Neural cell (in vitro differentiated cells): ENCODE measurements around the gene EPHB3. TPM values are rescaled to one million over a fixed set of nuclear protein-coding genes. Genes with fewer than 3 reads are reported as not detected.

Experiments
- H2AFZ ChIP-seq: fragments of 200-600, 300-800 bp; sonication (generic), shearing (Covaris generic); 2 replicates; pipeline ENCODE4 v1.6.0; 2014; ENCODE audit warnings: low read depth, mild to moderate bottlenecking, antibody characterized with exemption, low read length, moderate library complexity
- H3F3A ChIP-seq: fragments of 200-600 bp; shearing (Covaris generic); 2 replicates; pipeline ENCODE4 v1.6.1; 2016; ENCODE audit warnings: mild to moderate bottlenecking, moderate library complexity, mixed read lengths, antibody characterized with exemption, low read length; ENCODE audit not compliant: insufficient read depth, poor library complexity, severe bottlenecking
- H3K27ac ChIP-seq: fragments of 200-600, 300-800 bp; sonication (generic), shearing (Covaris generic); 2 replicates; pipeline ENCODE4 v1.5.1; 2014; ENCODE audit warnings: mild to moderate bottlenecking, low read length, moderate library complexity
- H3K27me3 ChIP-seq: fragments of 300-800, 200-600 bp; sonication (generic), shearing (Covaris generic); 2 replicates; pipeline ENCODE4 v1.6.0; 2014; ENCODE audit warnings: mild to moderate bottlenecking, low read depth, low read length, moderate library complexity; ENCODE audit not compliant: insufficient read depth
- H3K36me3 ChIP-seq: fragments of 300-800, 200-600 bp; sonication (generic), shearing (Covaris generic); 2 replicates; pipeline ENCODE4 v1.5.1; 2014; ENCODE audit warnings: mild to moderate bottlenecking, antibody characterized with exemption, low read length, moderate library complexity; ENCODE audit not compliant: insufficient read depth
- H3K4me2 ChIP-seq: fragments of 300-800, 200-600 bp; sonication (generic), shearing (Covaris generic); 2 replicates; pipeline ENCODE4 v1.6.0; 2014; ENCODE audit warnings: mild to moderate bottlenecking, low read length
- H3K4me3 ChIP-seq: fragments of 300-800, 200-600 bp; sonication (generic), shearing (Covaris generic); 2 replicates; pipeline ENCODE4 v1.5.1; 2014; ENCODE audit warnings: mild to moderate bottlenecking, low read length, moderate library complexity
- H3K79me2 ChIP-seq: fragments of 200-600 bp; shearing (Covaris generic); replicated peaks from 2 replicates; pipeline ENCODE4 v1.6.0; 2014; ENCODE audit warnings: mild to moderate bottlenecking, low read length, moderate library complexity; ENCODE audit not compliant: insufficient read depth
- H3K9ac ChIP-seq: fragments of 300-800, 200-600 bp; sonication (generic), shearing (Covaris generic); 2 replicates; pipeline ENCODE4 v1.6.1; 2016; ENCODE audit warnings: mild to moderate bottlenecking, low read length, mixed read lengths
- H3K9me2 ChIP-seq: fragments of 200-600 bp; shearing (Covaris generic); 2 replicates; pipeline ENCODE4 v1.6.1; 2016; ENCODE audit warnings: mild to moderate bottlenecking, low read length, mixed read lengths; ENCODE audit not compliant: insufficient read depth
- H3K9me3 ChIP-seq: fragments of 200-600, 300-800 bp; sonication (generic), shearing (Covaris generic); 2 replicates; pipeline ENCODE4 v1.6.1; 2016; ENCODE audit warnings: mild to moderate bottlenecking, mixed run types, low read length, moderate library complexity, mixed read lengths
- H4K20me1 ChIP-seq: fragments of 200-600 bp; shearing (Covaris generic); 2 replicates; pipeline ENCODE4 v1.6.1; 2016; ENCODE audit warnings: mild to moderate bottlenecking, mixed run types; ENCODE audit not compliant: insufficient read depth
- EP300 ChIP-seq: fragments of 450-650 bp; conservative IDR thresholded peaks from 2 replicates; pipeline ENCODE4 v1.6.1; 2014; ENCODE audit warnings: antibody characterized with exemption, mild to moderate bottlenecking, moderate library complexity; ENCODE audit not compliant: poor library complexity, severe bottlenecking
- EZH2 ChIP-seq: fragments of 200-600, 300-800 bp; shearing (Covaris generic), sonication (generic); IDR thresholded peaks from 2 replicates; pipeline ENCODE4 v1.6.1; 2014; ENCODE audit warnings: antibody characterized with exemption, low read length, borderline replicate concordance, mild to moderate bottlenecking; ENCODE audit not compliant: insufficient read depth, poor library complexity, severe bottlenecking
- MXI1 ChIP-seq: fragments of 450-650 bp; conservative IDR thresholded peaks from 2 replicates; pipeline ENCODE4 v1.6.1; 2014; ENCODE audit warnings: antibody characterized with exemption, mild to moderate bottlenecking; ENCODE audit not compliant: poor library complexity, severe bottlenecking
- POLR2AphosphoS5 ChIP-seq: IDR thresholded peaks from 2 replicates; pipeline ENCODE4 v1.6.1; 2012
- RAD21 ChIP-seq: fragments of 450-650 bp; conservative IDR thresholded peaks from 2 replicates; pipeline ENCODE4 v1.6.1; 2014; ENCODE audit warnings: antibody characterized with exemption, mild to moderate bottlenecking, moderate library complexity
- SMC3 ChIP-seq: fragments of 450-650 bp; conservative IDR thresholded peaks from 2 replicates; pipeline ENCODE4 v1.6.1; 2014; ENCODE audit warnings: antibody characterized with exemption, mild to moderate bottlenecking, moderate library complexity; ENCODE audit not compliant: poor library complexity
- TAF1 ChIP-seq: IDR thresholded peaks from 2 replicates; pipeline ENCODE4 v1.6.1; 2012; ENCODE audit warnings: low read depth
- polyA plus RNA-seq: library from polyadenylated mRNA; depleted of rRNA; stranded (reverse); fragments of >200 nt; gene quantifications from 2 replicates; pipeline ENCODE4 v1.2.3, GENCODE V29; 2014
- TF ChIP-seq, protein P1 (sequence below): IDR thresholded peaks from 2 replicates; pipeline ENCODE4 v1.6.1; 2012; ENCODE audit warnings: borderline replicate concordance
- TF ChIP-seq, protein P2 (sequence below): fragments of 450-650 bp; IDR thresholded peaks from 2 replicates; pipeline ENCODE4 v1.5.1; 2014; ENCODE audit warnings: antibody characterized with exemption, mild to moderate bottlenecking, moderate library complexity; ENCODE audit not compliant: poor library complexity, severe bottlenecking

Gene EPHB3
- polyA plus RNA-seq, 1 donor from 2014 or later: 4.3 TPM

DNA sequence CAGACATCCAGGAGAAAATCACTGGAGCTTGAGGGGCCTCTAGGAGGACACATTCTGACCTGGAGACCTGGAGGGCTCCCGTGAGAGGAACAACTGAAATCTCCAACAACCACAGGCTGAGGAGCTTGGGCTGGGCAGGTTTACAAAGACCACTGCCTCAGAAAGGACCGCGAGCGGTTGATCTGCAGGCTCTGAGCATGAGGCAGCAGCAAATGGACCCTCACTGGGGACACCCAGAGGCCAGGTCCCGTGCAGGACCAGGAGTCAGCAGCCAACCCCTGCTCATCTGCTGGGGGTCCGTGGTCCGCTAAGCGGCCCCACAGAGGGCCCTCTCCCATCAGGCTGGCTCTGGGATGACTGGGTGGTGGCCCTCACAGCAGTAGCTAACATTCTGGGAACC lies 10.5 kb upstream of the EPHB3 start:
- H3K9ac ChIP-seq: no peak overlapping the region
- no peaks in the 10 kb centered on the region for H3K27me3 ChIP-seq
- H3K4me3 ChIP-seq: no peak overlapping the region
- no peak overlapping the region for H3K4me2 ChIP-seq
- H3K27ac ChIP-seq: no peak overlapping the region
- H3F3A ChIP-seq: no peaks in the 10 kb centered on the region
- no peaks in the 10 kb centered on the region for H3K79me2 ChIP-seq
- H3K9me3 ChIP-seq: no peaks in the 10 kb centered on the region
- H2AFZ ChIP-seq: no peak overlapping the region
- H3K9me2 ChIP-seq: no peaks in the 10 kb centered on the region
- no peak for TF ChIP-seq EZH2
- no peak for TF ChIP-seq POLR2AphosphoS5
- TF ChIP-seq, protein P1, sequence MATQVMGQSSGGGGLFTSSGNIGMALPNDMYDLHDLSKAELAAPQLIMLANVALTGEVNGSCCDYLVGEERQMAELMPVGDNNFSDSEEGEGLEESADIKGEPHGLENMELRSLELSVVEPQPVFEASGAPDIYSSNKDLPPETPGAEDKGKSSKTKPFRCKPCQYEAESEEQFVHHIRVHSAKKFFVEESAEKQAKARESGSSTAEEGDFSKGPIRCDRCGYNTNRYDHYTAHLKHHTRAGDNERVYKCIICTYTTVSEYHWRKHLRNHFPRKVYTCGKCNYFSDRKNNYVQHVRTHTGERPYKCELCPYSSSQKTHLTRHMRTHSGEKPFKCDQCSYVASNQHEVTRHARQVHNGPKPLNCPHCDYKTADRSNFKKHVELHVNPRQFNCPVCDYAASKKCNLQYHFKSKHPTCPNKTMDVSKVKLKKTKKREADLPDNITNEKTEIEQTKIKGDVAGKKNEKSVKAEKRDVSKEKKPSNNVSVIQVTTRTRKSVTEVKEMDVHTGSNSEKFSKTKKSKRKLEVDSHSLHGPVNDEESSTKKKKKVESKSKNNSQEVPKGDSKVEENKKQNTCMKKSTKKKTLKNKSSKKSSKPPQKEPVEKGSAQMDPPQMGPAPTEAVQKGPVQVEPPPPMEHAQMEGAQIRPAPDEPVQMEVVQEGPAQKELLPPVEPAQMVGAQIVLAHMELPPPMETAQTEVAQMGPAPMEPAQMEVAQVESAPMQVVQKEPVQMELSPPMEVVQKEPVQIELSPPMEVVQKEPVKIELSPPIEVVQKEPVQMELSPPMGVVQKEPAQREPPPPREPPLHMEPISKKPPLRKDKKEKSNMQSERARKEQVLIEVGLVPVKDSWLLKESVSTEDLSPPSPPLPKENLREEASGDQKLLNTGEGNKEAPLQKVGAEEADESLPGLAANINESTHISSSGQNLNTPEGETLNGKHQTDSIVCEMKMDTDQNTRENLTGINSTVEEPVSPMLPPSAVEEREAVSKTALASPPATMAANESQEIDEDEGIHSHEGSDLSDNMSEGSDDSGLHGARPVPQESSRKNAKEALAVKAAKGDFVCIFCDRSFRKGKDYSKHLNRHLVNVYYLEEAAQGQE: no peak
- TF ChIP-seq TAF1: no peak
- no peak for TF ChIP-seq MXI1
- no peaks in the 10 kb centered on the region for H4K20me1 ChIP-seq
- no peaks in the 10 kb centered on the region for H3K36me3 ChIP-seq

DNA sequence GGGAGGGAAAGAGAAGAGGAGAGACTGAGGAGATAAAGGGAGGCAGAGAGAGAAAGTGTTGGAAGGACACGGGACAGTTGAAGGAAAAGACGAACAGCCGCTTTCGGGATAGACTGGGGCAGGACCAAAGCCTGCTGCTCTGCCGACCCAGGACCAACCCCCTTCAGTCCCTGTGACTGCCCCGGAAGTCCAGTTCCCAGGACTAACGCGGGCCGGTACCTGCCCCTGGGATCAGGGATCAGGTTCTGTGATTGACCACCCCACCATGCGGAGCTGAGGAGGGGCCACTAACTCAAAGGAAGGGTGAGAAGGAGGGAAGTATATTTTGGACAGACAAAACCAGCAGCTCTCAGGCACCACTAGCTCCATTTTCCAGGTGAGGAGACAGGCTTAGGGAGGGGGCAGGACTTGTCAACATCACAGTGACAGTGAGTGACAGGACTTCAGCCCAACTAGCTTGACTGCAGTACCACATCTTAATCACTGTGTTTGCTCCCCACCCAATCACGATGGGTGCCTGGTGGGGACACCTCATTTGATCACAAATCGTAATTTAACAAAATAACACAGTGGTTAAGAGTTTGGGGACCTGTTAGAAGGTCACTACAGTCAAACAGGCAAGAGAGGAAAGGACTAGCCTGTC lies 9.8 kb upstream of the EPHB3 start:
- Histone ChIP-seq H3K27me3 (no peaks in the 10 kb centered on the region), H4K20me1 (no peaks in the 10 kb centered on the region), H3K4me2 (no peak overlapping the region), H3K9me3 (no peaks in the 10 kb centered on the region), H3K36me3 (no peaks in the 10 kb centered on the region), H3F3A (no peaks in the 10 kb centered on the region), H3K79me2 (no peaks in the 10 kb centered on the region), H3K9me2 (no peaks in the 10 kb centered on the region), H3K9ac (no peak overlapping the region), H2AFZ (no peak overlapping the region), H3K4me3 (no peak overlapping the region), H3K27ac (no peak overlapping the region)
- no peak for TF ChIP-seq TAF1
- no peak for TF ChIP-seq POLR2AphosphoS5
- TF ChIP-seq RAD21: no peak
- TF ChIP-seq, protein P1: no peak

DNA sequence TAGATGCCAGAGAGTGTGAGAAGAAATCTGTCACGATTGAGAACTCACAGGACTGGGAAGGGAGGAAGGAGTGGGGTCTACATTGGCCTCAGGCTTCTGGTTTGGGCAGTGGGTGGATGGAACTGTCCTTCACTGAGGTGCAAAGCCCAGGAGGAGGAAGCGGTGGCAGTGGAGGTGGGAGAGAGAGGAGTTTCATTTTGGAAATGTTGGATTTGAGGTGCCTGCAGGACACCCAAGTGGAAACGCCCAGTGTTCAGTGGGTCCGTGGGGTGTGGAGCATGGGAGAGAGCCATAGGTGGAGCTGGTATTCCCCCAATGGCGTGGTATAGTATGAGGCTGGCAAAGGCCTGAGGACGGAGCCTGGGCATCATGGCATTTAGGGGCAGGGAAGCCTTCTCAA lies 9.3 kb upstream of the EPHB3 start:
- Histone ChIP-seq H3K27ac (no peak overlapping the region), H3K9ac (no peak overlapping the region), H4K20me1 (no peaks in the 10 kb centered on the region), H3F3A (no peaks in the 10 kb centered on the region), H3K9me2 (no peaks in the 10 kb centered on the region), H2AFZ (no peak overlapping the region), H3K36me3 (no peaks in the 10 kb centered on the region), H3K79me2 (no peaks in the 10 kb centered on the region), H3K9me3 (no peaks in the 10 kb centered on the region), H3K27me3 (no peaks in the 10 kb centered on the region), H3K4me2 (no peak overlapping the region), H3K4me3 (no peak overlapping the region)
- TF ChIP-seq, protein P2, sequence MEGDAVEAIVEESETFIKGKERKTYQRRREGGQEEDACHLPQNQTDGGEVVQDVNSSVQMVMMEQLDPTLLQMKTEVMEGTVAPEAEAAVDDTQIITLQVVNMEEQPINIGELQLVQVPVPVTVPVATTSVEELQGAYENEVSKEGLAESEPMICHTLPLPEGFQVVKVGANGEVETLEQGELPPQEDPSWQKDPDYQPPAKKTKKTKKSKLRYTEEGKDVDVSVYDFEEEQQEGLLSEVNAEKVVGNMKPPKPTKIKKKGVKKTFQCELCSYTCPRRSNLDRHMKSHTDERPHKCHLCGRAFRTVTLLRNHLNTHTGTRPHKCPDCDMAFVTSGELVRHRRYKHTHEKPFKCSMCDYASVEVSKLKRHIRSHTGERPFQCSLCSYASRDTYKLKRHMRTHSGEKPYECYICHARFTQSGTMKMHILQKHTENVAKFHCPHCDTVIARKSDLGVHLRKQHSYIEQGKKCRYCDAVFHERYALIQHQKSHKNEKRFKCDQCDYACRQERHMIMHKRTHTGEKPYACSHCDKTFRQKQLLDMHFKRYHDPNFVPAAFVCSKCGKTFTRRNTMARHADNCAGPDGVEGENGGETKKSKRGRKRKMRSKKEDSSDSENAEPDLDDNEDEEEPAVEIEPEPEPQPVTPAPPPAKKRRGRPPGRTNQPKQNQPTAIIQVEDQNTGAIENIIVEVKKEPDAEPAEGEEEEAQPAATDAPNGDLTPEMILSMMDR: no peak
- TF ChIP-seq MXI1 (no peak), TAF1 (no peak), EP300 (no peak), EZH2 (no peak), SMC3 (no peak)
- TF ChIP-seq, protein P1: no peak
